Activated CD8-positive, alpha-beta memory T cell treated with anti-CD3 and anti-CD28 coated beads, Interleukin-2, amount 10 ng/mL, durations not matched to agents 7 days and 5 days (primary cell): Measurements from ENCODE around the gene RSBN1L. TPM values are rescaled to one million over a fixed set of nuclear protein-coding genes. Genes with fewer than 3 reads are reported as not detected.

ENCODE experiments used
- ATAC-seq: fragments of 150-1000 bp; cut with Tn5 transposase; one replicate; pipeline ENCODE4 v1.10.0; 2021; ENCODE audit warnings: moderate library complexity
- CTCF ChIA-PET: fragments of 350-600 bp; sonication (Branson Sonifier 250); formaldehyde crosslinking; loops from one replicate; lab custom pipeline; 2021; ENCODE audit warnings: antibody characterized with exemption; lab: Charles Lee
- DNase-seq: peaks from one replicate; pipeline ENCODE4 v3.0.0-alpha.2; 2020
- H3K27ac Mint-ChIP-seq: one replicate; pipeline ENCODE4 v1.8.0; 2021; ENCODE audit warnings: mild to moderate bottlenecking, mixed read lengths
- H3K27me3 Mint-ChIP-seq: one replicate; pipeline ENCODE4 v1.8.0; 2021; ENCODE audit warnings: mixed read lengths
- H3K36me3 Mint-ChIP-seq: one replicate; pipeline ENCODE4 v1.8.0; 2021; ENCODE audit warnings: mild to moderate bottlenecking, mixed read lengths
- H3K4me1 Mint-ChIP-seq: one replicate; pipeline ENCODE4 v1.8.0; 2021; ENCODE audit warnings: mixed read lengths
- H3K4me3 Mint-ChIP-seq: one replicate; pipeline ENCODE4 v1.8.0; 2021; ENCODE audit warnings: mild to moderate bottlenecking, moderate library complexity, mixed read lengths
- H3K9me3 Mint-ChIP-seq: one replicate; pipeline ENCODE4 v1.8.0; 2022; ENCODE audit warnings: low read depth, mixed read lengths
- total RNA-seq, 2 experiments: library from RNA; stranded (reverse); gene quantifications; one replicate each; pipeline ENCODE4 v1.2.3, GENCODE V29; 2021

RSBN1L gene
- total RNA-seq, 2 experiments from 2014 or later, result 23.3 to 26.7 TPM

- DNase-seq, result no peak
- Mint-ChIP-seq H3K4me3 (no peak overlapping the region), H3K9me3 (no peaks in the 10 kb centered on the region), H3K27me3 (no peaks in the 10 kb centered on the region), H3K36me3 (no peaks in the 10 kb centered on the region), H3K4me1 (no peaks in the 10 kb centered on the region), H3K27ac (no peak overlapping the region)
- no peak for ATAC-seq
- CTCF ChIA-PET, result interaction anchor here (0.6 to 2.2 kb wide), 3 partner anchors 10 to 16 kb away, joined by 3 to 10 read pairs (median 3); no protein-coding TSS in a partner anchor
Observed at GRCh38 chr7:77664715-77665114, 31.5 kb upstream of the RSBN1L start.

GRCh38 chr7:77665161-77665560, 31.1 kb upstream of the RSBN1L start:
- no peaks in the 10 kb centered on the region for H3K27me3 Mint-ChIP-seq
- DNase-seq (no peak), ATAC-seq (no peak)
- CTCF ChIA-PET, result interaction anchor here (1.0 to 2.2 kb wide), 2 partner anchors 9 to 14 kb away, joined by 3 to 10 read pairs; no protein-coding TSS in a partner anchor
- H3K4me1 Mint-ChIP-seq, result no peaks in the 10 kb centered on the region
- H3K4me3 Mint-ChIP-seq, result no peak overlapping the region
- H3K27ac Mint-ChIP-seq, result no peak overlapping the region
- no peaks in the 10 kb centered on the region for H3K9me3 Mint-ChIP-seq
- no peaks in the 10 kb centered on the region for H3K36me3 Mint-ChIP-seq

GRCh38 chr7:77667459-77668086, 28.7 kb upstream of the RSBN1L start:
- Mint-ChIP-seq H3K4me1 (no peaks in the 10 kb centered on the region), H3K27me3 (no peaks in the 10 kb centered on the region), H3K9me3 (no peaks in the 10 kb centered on the region), H3K36me3 (no peaks in the 10 kb centered on the region), H3K27ac (no peak overlapping the region), H3K4me3 (no peak overlapping the region)
- no peak for DNase-seq
- ATAC-seq, result no peak
- CTCF ChIA-PET, result interaction anchor here (0.9 to 2.2 kb wide), 3 partner anchors 9 to 92 kb away, joined by 3 to 7 read pairs (median 3); no protein-coding TSS in a partner anchor

GRCh38 chr7:77674878-77675277, 21.4 kb upstream of the RSBN1L start:
- peaks cover 4% of the 10 kb centered on the region for H3K4me1 Mint-ChIP-seq
- no peak overlapping the region for H3K4me3 Mint-ChIP-seq
- no peaks in the 10 kb centered on the region for H3K27me3 Mint-ChIP-seq
- DNase-seq, result no peak
- CTCF ChIA-PET, result interaction anchor here (1.1 to 3.1 kb wide), 3 partner anchors 10 to 84 kb away, joined by 3 to 15 read pairs (median 6); no protein-coding TSS in a partner anchor
- H3K27ac Mint-ChIP-seq, result no peak overlapping the region
- no peaks in the 10 kb centered on the region for H3K36me3 Mint-ChIP-seq
- ATAC-seq, result peak; percentile 49
- H3K9me3 Mint-ChIP-seq, result no peaks in the 10 kb centered on the region

DNA sequence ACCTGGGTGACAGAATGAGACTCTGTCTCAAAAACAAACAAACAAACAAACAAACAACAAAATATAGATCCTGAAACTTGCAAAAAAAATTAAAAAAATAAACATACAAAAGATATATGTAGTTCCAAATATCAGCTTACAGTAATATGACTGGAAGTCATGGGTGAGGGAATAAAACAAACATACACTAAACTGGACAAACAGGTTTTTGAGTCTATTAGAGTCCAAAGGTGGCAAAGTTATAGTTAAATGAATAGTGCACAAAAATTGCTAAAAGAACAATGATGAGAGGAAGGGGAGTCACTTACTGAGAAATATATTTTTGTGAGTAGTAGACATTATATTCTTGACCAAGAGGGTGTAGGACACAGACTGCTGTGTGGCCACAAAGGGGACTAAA, 16.7 kb upstream of the RSBN1L start:
- CTCF ChIA-PET, result interaction anchor here (1.0 kb wide), 1 partner anchor 26 kb away, joined by 3 read pairs; no protein-coding TSS in a partner anchor

DNA sequence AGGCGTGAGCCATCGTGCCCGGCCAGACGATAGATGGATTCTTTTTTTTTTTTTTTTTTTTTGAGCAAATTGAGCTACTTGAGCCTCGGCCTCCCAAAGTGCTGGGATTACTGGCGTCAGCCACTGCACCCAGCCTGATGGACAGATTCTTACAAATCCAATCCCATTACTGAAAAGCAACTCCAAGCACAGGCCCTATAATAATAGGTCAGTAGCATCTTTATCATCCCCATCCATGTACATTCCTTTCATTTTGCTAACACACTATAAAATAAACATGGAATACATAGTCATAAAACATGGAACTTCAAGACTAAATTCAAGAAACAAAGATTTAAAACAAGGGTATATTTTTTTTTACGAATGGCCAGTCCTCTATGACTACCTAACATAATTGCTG, 16.0 kb upstream of the RSBN1L start:
- Mint-ChIP-seq H3K9me3 (no peaks in the 10 kb centered on the region), H3K4me3 (no peak overlapping the region), H3K27me3 (no peaks in the 10 kb centered on the region), H3K4me1 (no peaks in the 10 kb centered on the region), H3K27ac (no peak overlapping the region), H3K36me3 (peaks cover 15% of the 10 kb centered on the region)
- CTCF ChIA-PET, result interaction anchor here (0.6 kb wide), 1 partner anchor 16 kb away, joined by 3 read pairs; no protein-coding TSS in a partner anchor
- no peak for ATAC-seq
- no peak for DNase-seq

More for the DNA sequence above, 16.7 kb upstream of the RSBN1L start:
- DNase-seq (no peak), ATAC-seq (no peak)
- peaks cover 15% of the 10 kb centered on the region for H3K36me3 Mint-ChIP-seq
- no peak overlapping the region for H3K4me3 Mint-ChIP-seq
- H3K27me3 Mint-ChIP-seq, result no peaks in the 10 kb centered on the region
- peaks cover 4% of the 10 kb centered on the region for H3K4me1 Mint-ChIP-seq
- H3K27ac Mint-ChIP-seq, result no peak overlapping the region
- H3K9me3 Mint-ChIP-seq, result no peaks in the 10 kb centered on the region

DNA sequence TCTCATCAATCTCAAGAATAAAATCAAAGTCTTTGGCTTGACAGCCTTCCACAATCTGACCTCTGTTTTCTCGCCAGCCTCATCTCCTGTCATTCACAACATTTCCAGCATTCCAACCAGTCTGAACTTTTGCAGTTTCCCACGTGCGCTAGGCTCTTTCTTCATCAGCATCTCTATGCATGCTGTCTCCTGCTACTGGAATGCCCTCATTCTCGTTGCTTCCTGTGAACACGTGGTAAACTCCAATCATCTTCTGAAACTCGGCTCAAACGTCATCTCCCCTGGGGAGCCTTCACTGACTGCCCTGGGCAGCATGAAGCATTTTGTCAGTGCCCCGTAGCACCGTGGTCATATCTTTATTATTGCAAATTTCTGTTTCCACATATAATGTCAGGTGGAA, 12.2 kb upstream of the RSBN1L start:
- Mint-ChIP-seq H3K9me3 (peaks cover 3% of the 10 kb centered on the region), H3K4me1 (peaks cover 21% of the 10 kb centered on the region), H3K27me3 (no peaks in the 10 kb centered on the region), H3K36me3 (peaks cover 24% of the 10 kb centered on the region), H3K27ac (no peak overlapping the region), H3K4me3 (no peak overlapping the region)
- ATAC-seq (no peak), DNase-seq (no peak)
- CTCF ChIA-PET, result interaction anchor here (0.6 to 1.5 kb wide), 3 partner anchors 12 to 356 kb away, joined by 3 to 7 read pairs (median 3); partner anchors contain the start of gene RSBN1L

- Mint-ChIP-seq H3K27me3 (no peaks in the 10 kb centered on the region), H3K27ac (no peak overlapping the region), H3K36me3 (peaks cover 28% of the 10 kb centered on the region), H3K4me1 (peaks cover 21% of the 10 kb centered on the region), H3K9me3 (peaks cover 3% of the 10 kb centered on the region), H3K4me3 (no peak overlapping the region)
- ATAC-seq (no peak), DNase-seq (no peak)
- CTCF ChIA-PET, result interaction anchor here (1.0 to 2.6 kb wide), 4 partner anchors 10 to 355 kb away, joined by 3 to 7 read pairs (median 5); partner anchors contain the start of gene RSBN1L
Observed at GRCh38 chr7:77685233-77685632, 11.0 kb upstream of the RSBN1L start.

GRCh38 chr7:77687100-77687746, 9.0 kb upstream of the RSBN1L start:
- ATAC-seq (peak; percentile 32), DNase-seq (no peak)
- Mint-ChIP-seq H3K9me3 (peaks cover 3% of the 10 kb centered on the region), H3K27me3 (no peaks in the 10 kb centered on the region), H3K4me1 (peaks cover 21% of the 10 kb centered on the region), H3K36me3 (peaks cover 29% of the 10 kb centered on the region), H3K4me3 (peak overlapping the region; percentile 53), H3K27ac (peak overlapping the region; percentile 81)
- CTCF ChIA-PET, result interaction anchor here (0.7 to 2.6 kb wide), 6 partner anchors 9 to 361 kb away, joined by 3 to 13 read pairs (median 6); partner anchors contain the start of gene RSBN1L

GRCh38 chr7:77687747-77688144, 8.5 kb upstream of the RSBN1L start:
- Mint-ChIP-seq H3K27me3 (no peaks in the 10 kb centered on the region), H3K4me3 (peak overlapping the region; percentile 53), H3K36me3 (peaks cover 29% of the 10 kb centered on the region), H3K4me1 (peaks cover 23% of the 10 kb centered on the region), H3K27ac (peak overlapping the region; percentile 81), H3K9me3 (peaks cover 3% of the 10 kb centered on the region)
- ATAC-seq (peak; percentile 84), DNase-seq (peak; percentile 67)
- CTCF ChIA-PET, result interaction anchor here (0.7 to 2.6 kb wide), 6 partner anchors 8 to 361 kb away, joined by 3 to 13 read pairs (median 6); partner anchors contain the start of gene RSBN1L

- CTCF ChIA-PET, result interaction anchor here (1.2 to 1.3 kb wide), 2 partner anchors 17 to 33 kb away, joined by 3 to 5 read pairs; no protein-coding TSS in a partner anchor
- no peak for DNase-seq
- Mint-ChIP-seq H3K27me3 (no peaks in the 10 kb centered on the region), H3K27ac (no peak overlapping the region), H3K9me3 (peaks cover 3% of the 10 kb centered on the region), H3K36me3 (peaks cover 26% of the 10 kb centered on the region), H3K4me1 (peaks cover 35% of the 10 kb centered on the region), H3K4me3 (no peak overlapping the region)
- ATAC-seq, result no peak
Observed at GRCh38 chr7:77690289-77690688, 6.0 kb upstream of the RSBN1L start.

DNA sequence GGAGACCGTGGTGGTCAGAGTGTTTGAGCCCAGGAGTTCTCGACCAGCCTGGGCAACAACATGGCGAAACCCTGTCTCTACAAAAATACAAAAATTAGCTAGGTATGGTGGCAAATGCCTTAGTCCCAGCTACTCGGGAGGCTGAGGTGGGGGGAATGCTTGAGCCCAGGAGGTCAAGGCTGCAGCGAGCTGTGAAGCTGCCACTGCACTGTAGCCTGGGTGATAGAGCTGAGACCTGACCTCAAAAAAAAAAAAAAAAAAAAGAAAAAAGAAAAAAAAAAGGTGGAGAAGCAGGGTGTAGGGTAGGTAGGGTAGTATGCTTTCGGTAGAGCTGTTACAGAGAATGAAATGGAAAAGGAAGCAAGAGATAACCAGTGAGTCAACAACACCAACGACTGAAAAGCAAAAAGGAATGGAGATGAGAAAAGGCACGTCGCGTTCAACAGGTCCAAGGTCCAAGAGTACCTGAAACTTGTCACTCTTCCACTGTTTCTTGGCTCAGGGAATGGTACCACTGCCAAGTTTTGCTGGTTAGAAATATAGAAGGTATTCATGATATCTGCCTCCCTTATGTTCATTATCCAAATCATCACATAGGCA, 4.3 kb upstream of the RSBN1L start:
- H3K4me3 Mint-ChIP-seq, result no peak overlapping the region
- DNase-seq, result no peak
- no peak overlapping the region for H3K27ac Mint-ChIP-seq
- H3K9me3 Mint-ChIP-seq, result peaks cover 3% of the 10 kb centered on the region
- CTCF ChIA-PET, result no interaction called here
- peaks cover 26% of the 10 kb centered on the region for H3K36me3 Mint-ChIP-seq
- no peak for ATAC-seq
- no peaks in the 10 kb centered on the region for H3K27me3 Mint-ChIP-seq
- H3K4me1 Mint-ChIP-seq, result peaks cover 30% of the 10 kb centered on the region
